Measurements from ENCODE around the gene HGFAC.

DNA sequence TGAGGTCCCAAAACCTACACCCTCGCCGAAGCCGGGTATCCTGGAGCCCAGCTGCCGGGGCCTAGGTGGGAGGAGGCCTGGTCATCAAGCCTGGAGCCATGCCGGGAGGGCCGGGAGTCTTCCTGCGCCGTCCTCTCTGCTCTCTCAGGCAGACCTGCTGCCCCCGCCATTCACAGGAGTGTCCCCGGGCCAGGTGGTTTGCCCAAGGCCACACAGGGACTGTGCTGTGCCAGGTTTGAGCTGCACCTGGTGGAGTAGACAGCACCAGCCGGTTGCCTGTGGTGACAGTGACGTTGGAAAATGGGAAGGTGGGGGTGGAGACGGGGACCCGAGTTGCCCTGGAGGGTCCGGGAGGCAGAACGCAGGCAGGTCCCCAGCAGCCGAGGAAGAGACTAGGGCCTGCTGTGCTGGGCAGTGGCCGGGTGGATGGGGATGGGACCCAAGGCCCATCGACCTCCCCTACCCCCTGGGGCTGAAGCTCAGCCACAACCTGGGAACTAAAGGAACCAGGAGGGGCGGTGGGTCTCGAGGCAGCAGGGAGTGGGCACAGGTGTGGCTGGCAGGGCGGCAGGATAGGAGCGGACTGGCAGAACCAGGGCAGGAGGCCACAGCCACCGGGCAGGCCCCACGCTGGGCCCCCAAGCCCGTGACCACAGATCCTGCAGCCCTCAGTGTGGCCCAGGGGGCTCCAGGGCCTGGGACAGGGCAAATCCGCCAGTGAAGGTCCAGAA, 30.8 kb downstream of the HGFAC start:
- TF ChIP-seq, protein P1, sequence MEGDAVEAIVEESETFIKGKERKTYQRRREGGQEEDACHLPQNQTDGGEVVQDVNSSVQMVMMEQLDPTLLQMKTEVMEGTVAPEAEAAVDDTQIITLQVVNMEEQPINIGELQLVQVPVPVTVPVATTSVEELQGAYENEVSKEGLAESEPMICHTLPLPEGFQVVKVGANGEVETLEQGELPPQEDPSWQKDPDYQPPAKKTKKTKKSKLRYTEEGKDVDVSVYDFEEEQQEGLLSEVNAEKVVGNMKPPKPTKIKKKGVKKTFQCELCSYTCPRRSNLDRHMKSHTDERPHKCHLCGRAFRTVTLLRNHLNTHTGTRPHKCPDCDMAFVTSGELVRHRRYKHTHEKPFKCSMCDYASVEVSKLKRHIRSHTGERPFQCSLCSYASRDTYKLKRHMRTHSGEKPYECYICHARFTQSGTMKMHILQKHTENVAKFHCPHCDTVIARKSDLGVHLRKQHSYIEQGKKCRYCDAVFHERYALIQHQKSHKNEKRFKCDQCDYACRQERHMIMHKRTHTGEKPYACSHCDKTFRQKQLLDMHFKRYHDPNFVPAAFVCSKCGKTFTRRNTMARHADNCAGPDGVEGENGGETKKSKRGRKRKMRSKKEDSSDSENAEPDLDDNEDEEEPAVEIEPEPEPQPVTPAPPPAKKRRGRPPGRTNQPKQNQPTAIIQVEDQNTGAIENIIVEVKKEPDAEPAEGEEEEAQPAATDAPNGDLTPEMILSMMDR (conservative IDR thresholded peaks at IDR 0.05), result no peak
- no peak for TF ChIP-seq EZH2 (IDR thresholded peaks at IDR 0.05; ENCODE audit: low read depth)

All from PC-9 (cell line).